NCI-H1694 (cell line): ENCODE results near the gene BAK1.
A peak's percentile ranks its signal among the peaks of the same experiment; 100 is the strongest.

Experiments used
- DNase-seq: peaks from one replicate; lab custom pipeline; 2025; lab: John Stamatoyannopoulos, UW

Gene BAK1

DNA sequence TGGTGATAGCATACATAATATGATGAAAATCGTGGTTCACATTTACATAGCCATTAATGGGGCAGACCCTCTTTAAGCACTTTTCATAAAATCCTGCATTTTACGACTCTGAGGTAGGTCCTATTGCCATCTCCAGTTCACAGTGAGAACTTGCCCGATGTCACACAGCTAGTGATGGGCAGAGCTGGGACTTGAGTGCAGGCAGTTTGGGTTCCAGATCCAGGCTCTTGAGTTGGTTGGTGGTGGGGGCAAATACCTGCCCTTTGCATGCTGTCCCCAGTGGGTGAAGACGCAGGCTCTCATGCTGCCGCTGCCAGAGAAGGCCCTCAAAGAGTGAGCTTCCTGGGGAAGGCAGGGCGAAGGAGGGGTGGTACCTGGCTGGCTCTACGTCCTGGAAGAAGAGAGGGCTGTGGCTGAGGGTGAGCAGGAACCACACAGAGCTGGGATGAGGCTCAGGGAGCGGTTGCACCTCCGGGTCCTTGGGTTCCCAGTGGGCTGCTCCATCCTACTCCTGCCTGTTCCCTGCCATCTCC lies 6.1 kb upstream of the BAK1 start:
- DNase-seq = no peak

DNA sequence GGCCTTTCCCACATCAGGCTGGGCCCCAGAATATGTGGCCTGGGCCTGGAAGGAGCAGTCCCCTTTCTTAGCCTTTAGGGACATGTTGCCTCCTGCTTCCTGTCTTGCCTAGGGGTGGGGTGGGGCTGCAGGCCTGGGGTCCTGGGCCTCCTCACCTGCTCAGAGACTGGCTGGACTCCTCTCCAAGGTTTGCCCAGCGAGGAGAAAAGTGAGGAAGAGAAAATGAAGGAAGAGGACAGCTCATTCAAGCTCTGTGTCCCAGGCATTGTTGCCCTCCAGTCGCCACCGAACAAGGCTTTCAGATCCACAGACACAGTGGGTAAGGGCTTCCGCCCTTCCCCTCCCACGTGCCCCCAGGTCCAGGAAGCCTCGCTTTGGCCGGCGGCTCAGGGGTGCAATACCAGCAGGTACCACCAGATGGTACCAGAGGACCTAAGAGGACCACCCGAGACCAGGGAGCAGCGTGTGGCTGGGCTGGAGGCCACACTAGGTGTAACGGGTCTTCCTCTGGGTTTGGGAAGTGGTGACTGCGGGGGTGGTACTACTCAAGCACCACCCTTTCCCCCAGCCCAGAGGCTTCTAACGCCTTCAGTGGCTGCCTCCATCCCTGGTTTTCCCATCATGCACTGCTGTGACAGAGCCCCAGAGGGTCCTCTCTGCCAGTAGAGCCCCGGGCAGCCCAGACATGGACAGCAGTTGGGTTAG lies 5.5 kb upstream of the BAK1 start:
- peak; percentile 44 for DNase-seq

DNA sequence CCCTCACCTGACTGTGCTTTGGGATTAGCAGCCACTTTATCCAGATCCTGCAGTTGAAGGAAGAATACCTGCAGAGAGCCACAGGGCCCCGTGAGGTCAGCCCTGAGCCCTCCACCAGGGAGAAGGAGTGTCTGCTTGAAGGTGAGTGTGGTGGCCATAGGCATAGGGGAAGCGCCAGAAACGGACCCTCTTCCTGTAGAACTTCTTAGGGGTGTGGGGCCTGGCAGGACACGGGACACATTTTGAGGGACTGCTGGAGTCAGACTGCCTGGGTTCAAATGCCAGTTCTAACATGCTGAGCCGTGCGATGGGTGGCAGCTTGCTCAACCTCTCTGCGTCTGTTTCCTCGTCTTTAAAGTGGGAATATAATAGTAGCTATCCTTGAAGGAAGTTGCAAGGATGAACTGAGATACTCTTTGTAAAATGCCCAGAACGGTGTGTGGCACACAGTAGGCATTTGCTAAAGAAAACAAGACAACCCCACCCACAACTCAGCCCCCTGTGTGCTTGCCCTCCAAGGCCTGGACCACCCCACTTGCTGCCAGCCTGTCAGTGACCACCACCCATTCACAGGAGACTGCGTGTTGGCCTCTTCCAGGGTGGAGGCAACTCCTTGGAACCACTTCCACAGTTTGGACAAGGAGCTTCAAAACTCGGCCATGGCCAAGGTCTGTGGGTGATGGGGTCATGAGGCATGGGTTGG lies 4.8 kb upstream of the BAK1 start:
- DNase-seq = no peak

DNA sequence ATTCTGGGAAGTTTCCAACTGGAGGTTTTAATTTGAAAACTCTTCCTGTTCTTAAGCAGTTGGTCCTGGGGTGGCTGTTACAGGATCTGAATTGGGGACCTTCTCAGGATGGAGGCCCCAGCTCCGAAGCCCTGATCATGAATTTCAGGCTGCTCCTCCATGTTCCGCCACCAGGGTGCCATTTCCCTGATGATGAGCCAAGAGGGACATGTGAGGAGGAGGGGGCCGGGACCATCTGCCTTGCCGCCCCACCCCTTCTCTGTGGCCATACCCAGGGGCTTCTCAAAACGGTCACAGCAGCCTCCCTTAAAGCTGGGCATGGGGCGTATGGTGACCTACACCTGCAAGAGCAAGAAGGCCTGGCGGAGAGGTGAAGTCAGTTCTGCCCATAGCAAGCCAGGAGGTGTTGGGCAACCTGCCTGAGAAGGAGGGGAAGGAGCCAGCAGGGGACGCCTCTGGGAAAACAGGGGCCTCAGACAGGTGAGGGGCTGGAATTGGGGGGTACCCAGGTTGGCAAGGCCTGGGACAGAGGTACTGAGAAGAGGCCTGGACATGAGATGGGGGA lies 3.6 kb upstream of the BAK1 start:
- peak; percentile 62 for DNase-seq

DNA sequence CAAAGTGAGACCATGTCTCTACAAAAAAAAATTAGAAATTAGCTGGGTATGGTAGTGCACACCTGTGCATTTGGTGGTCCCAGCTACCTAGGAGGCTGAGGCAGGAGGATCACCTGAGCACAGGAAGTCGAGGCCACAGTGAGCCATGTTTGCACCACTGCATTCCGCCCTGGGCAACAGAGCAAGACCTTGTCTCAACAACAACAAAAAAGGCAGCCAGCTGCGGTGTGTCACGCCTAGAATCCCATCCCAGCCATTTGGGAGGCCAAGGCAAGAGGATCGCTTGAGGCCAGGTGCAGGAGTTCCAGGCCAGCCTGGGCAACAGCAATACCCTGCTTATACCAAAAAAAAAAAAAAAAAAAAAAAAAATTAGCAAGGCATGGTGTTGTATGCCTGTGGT lies 1.1 kb upstream of the BAK1 start:
- DNase-seq = no peak

DNA sequence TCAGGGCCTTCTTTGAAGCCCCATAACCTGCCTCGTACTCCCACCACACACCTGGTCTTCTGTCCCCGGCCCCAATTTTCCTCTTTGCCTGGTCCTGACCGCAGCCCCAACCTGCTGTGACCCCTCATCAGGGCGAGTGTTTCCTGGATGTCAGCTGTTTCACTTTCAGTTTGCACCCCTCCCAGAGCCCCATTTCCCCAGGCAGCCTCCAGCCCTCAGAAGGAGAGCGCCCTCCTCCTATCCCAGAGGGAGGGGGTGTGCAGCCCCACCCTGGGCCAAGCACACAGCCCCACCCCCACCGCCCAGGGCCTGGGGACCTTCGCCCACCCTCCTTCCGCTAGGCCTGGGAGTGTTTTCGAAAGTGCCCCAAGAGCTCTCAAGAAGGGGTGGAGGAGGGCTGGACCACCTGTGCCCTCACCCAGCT lies 1.5 kb downstream of the BAK1 start:
- no peak for DNase-seq

DNA sequence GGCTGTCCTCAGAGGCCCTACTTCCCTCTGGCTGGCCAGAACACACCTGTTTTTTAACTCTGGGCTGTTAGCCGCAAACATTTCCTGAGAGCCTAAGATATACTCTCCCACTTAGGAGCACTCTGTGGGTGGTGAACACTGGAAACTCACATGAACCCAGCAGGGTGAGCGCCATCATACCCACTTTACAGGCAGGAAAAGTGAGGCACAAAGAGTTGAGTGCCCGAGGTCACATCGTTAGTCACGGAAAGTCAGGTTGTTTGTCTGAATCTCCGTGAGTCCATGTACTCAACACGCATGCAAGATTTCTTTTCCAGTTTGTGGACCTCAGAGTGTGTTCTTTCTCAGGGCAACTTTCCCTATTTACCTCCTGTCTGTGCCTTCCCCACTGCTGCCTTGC lies 1.9 kb downstream of the BAK1 start:
- DNase-seq = no peak

DNA sequence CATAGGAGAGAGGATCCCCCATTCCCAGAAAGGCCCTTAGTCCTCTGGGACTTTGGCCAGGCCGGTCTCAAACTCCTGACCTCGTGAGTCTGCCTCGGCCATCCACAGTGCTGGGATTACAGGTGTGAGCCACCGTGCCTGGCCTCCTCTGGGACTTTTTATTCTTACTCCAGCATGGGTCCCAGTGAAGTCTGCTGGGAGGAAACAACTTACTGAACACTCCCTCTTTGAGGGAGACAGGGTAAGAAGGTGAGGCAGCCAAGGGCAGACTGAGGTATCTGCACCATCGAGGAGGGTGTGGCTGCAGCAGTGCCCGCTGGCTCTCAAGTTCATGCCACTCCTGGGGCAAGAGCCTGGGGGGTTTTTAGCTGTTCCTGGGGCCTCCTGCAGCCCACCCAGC lies 2.4 kb downstream of the BAK1 start:
- DNase-seq = no peak

DNA sequence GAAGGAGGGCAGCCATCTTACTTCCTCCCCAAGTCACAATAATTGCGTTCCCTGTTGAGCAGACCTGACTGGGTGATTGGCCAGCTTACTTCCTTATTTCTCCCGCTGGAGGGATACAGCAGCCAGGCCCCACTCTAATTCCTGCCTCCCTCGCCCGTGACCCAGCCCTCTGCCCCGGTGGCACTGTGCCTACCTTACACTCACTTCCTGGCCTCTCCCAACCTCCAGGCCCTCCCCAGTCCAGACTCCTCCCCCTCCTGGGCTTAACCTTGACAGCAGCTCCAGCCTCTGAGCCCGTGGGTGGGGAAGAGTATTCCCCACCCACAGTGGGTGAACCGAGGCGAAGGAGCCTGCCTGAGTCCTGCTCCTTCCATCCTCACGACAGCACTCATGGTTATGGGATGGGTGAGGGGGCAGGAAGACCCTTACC lies 3.0 kb downstream of the BAK1 start:
- no peak for DNase-seq

DNA sequence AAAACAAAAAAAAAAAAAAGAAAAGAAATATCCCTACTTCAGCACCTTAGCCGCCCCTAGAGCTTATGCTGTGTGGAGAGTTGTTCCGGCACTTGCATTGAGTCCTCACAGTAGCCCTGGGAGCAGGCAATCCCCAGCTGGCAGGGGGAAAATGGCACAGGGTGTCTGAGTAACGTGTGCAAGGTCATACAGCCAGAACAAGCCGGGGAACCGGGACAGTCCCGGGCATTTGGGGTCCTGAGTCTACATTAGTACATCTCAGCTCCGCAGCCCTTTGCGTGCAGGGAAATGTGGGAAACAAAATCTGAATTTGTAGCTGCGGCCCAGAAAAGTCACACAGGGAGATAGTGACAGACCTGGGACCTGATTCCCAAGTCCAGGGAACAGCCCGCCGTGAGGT lies 3.4 kb downstream of the BAK1 start:
- no peak for DNase-seq

DNA sequence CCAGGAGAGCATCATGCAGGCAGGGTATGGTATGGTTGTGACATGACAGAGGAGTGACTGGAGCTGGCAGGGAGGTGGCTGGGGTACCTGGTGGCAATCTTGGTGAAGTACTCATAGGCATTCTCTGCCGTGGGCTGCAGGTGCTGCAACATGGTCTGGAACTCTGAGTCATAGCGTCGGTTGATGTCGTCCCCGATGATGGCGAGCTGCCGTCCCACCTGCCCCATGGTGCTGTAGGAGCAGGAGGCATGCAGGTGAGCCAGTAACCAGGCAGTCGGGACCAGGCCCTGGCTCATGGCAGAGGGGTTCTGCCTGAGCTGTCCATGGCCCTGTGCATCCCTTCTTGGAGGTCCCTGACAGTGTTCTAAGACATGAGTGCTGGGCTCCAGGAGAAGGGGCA lies 4.9 kb downstream of the BAK1 start:
- no peak for DNase-seq

DNA sequence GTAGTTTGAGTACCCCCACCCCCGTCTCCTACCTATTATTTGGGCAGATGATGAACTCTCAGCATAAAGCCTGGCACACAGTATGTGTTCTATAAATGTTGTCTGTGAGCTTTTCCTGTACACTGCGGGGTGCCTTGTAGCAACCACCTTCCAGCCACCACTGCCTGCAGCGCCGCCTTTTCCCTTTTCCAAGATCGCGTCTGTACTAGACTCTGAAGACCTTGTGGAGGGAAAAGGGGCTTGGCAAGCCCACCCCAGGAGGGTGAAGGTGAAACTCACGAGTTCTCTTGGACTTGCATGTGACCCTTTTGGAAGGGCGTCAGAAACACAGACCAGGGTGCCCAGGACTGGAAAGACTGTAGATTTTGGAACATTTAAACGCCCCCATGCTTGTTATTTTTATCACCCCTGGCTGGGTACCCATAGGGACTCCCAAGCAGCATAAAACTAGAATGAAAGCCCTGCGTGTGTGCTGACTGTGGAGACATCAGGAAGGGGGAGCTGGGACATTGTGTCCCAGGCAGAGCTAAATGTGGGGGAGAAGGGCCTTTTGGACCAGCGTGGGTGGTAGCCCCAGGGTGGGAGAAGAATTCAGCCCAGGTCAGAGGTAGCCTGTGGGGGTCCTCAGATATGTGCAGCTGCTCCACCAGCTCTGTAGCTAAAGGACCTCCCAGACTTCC lies 8.3 kb downstream of the BAK1 start:
- DNase-seq = no peak

DNA sequence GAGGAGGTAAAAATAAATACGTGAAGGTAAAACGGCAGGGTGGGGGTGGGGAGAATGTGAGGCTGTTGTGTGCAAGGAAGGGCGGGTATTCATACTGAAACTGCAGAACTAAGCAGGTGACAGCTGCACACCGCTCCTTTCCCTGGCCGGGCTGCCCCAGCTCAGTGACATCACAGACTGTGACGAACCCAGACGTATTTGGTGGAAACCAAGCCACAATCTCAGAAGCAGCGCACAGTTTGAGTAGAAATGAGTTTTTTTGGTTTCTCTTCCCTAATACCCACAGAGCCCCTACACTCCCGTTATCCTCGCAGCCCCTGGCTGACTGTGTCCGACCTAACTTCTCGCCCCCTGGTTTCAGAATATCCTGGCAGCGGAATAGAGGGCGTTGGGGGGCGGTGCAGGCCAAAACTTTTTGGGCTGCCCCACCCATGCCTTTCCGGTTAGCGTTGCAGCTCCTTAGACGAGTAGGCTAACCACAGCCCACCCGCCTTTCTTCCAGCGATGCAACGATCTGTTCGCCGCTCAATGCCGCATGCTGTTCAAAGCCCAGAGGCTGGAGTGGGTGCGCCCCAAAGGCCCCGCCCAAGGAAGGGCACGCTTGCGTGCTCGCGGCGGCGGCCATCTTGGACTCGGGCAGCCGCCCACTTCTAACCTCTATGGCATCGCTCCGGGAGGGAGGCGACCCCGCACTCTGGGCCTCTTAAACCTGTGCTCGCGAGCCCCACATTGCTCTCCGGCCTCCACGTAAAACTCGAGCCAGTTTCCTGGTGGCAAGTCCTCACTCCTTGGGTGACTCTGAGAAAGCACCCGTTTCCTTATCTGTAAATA lies 9.1 kb downstream of the BAK1 start:
- DNase-seq = peak; percentile 32

DNA sequence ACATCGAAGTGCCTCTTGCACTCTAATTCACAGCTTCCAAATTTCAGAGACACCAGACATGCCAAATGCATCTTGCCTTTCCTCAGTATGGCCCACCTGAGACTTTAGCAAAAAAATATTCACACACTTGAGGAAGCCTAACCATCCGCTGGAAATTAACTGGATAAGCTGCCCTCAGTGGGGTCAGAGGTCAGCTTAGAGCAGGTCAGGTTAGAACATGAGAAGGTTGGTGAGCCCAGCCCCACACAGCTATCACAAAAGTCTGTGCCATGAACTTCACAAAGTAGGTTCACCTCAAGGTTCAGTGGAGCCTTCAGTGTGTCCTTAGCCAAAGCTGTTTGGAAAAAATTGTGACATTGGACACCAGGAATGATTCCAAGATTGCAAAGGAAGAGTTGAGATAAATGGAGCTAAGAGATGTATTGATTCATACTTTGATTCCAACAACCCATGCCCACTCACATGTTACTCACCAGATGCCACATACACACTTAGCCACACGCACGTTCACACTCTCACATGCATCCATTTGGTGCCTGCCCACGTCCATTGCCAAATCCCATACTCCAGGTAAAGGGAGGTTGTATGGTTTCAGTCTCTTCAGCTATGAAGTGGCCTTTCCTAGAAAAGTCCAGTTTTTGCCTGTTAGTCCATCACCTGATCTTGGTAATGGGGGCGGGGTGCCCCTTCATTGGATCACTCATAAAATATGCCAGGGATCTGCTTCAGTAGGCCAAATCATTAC lies 11.1 kb downstream of the BAK1 start:
- no peak for DNase-seq

DNA sequence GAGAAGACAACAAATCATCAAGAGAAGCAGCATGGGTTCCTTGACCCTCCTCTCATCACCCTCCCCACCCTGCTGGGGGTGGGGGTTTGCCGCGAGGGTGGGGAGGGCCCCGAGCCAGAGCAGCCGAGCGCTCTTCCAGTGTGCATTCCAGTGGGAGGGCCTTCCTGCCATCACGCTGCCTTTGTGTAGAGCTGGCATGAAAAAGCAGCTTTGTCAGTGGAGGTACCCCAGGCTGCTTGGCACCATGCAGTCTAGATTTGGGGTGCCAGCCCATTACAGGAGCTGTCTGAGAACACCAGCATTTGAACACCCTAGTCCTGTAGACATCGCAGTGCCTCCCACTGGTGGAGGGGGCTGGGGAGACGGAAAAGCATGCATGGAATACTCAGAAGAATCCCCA lies 12.2 kb downstream of the BAK1 start:
- no peak for DNase-seq

DNA sequence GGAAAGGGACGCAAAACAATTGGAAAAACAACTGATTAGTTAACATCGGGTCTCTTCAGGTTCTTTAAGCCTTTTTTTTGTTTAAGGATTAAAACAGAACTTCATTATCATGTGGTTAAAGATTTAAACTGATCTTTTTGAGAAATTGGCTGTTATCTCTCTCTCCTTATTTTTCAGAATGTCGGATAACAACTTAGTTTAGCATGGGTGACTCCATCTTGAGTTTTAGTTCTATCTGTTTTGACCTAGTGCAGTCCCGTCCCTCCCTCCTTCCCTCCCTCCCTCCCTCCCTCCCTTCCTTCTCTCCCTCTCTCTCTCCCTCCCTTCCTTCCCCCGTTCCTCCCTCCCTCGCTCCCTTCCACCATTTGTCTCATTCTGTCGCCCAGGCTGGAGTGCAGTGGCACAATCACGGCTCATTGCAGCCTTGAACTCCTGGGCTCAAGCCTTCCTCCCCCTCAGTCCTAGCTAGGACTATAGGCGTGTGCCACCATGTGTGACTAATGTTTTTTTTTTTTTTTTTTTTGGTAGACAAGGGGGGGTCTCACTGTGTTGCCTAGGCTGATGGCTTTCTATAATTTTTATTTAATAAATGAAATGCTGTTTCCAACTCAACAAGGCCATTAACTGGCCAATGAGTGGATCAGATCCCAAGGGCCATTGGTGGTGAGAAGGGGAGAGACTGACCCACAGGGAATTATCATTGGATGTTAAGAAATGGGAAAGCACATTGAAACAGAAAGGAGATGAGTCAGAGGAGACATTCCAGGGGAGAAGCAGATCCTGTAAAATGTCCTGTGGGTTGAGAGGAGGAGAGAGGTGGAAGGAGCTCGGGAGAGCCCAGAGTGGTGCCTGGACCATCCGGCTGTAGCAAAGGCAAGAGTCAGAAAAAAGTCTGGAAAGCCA lies 13.6 kb downstream of the BAK1 start:
- DNase-seq = no peak

DNA sequence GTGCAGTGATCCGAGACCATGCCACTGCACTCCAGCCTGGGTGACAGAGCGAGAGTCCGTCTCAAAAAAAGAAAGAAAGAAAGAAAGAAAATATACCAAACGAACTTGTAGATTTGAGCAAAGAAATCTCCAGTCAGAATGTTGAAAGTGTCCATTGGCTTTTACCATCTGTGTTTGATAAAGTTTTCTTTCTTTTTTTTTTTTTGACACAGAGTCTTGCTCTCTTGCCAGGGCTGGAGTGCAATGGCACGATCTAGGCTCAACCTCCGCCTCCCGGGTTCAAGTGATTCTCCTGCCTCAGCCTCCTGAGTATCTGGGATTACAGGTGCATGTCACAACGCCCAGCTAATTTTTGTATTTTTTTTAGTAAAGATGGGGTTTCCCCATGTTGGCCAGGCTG lies 21.3 kb downstream of the BAK1 start:
- no peak for DNase-seq

DNA sequence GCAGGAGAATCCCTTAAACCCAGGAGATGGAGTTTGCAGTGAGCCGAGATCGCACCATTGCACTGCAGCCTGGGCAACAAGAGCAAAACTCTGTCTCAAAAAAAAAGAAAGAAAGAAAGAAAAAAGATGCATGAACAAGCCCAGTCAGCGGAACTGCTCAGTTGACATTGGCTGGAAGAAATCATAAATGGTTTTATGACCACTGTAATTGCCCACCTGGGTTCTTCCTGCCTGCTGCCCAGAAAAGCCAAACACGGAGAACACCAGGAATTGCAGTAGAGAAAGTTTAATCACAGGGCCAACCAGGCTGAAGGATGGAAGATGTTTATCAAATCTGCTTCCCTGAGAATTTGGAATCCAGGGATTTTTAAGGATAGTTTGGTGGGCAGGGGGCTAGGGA lies 22.7 kb downstream of the BAK1 start:
- DNase-seq = no peak

DNA sequence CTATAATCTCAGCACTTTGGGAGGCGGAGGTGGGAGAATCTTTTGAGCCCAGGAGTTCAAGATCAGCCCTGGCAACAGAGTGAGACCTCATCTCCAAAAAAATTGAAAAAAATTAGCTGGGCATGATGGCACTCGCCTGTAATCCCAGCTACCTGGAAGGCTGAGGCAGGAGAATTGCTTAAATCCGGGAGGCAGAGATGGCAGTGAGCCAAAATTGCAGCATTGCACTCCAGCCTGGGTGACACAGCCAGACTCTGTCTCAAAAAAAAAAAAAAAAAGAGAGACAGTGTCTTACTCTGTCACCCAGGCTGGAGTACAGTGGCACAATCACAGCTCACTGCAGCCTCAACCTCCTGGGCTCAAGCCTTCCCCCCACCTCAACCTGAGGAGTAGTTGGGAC lies 27.2 kb downstream of the BAK1 start:
- DNase-seq = peak; percentile 9

DNA sequence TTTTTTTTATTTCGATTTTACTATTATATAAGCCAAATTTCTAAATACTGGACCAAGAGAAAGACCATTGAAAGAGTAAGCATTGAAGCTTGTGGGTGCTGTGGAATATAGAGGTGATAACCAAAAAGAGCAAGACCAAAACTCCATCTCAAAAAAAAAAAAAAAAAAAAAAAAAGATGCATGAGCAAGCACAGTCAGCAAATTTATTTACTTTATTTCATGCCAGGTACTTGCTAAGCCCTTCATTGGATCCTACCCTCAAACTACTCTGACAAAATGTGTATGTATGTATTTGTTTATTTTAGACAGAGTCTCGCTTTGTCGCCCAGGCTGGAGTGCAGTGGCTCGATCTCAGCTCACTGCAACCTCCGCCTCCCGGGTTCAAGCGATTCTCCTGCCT lies 27.8 kb downstream of the BAK1 start:
- no peak for DNase-seq
